ENCODE results near the gene CELF6.

CELF6 gene

GRCh38 chr15:72306211-72306785 lies 13.7 kb downstream of the CELF6 start:
- peak; percentile 72 to 85 for DNase-seq (ENCODE audit: low read depth in 1 of 2, low spot score in 1 of 2)
- no peaks in the 10 kb centered on the region for H3K27me3 ChIP-seq (ENCODE audit: insufficient read depth, poor library complexity, severe bottlenecking)
- TF ChIP-seq GABPA (IDR thresholded peaks at IDR 0.05; ENCODE audit: low read depth) (no peak), CTCF (IDR thresholded peaks at IDR 0.05; ENCODE audit: insufficient read depth, low read length) (no peak), REST (IDR thresholded peaks at IDR 0.05; ENCODE audit: insufficient replicate concordance, low read depth) (no peak), POLR2AphosphoS5 (IDR thresholded peaks at IDR 0.05; ENCODE audit: low read depth) (no peak), SPI1 (IDR thresholded peaks at IDR 0.05; ENCODE audit: borderline replicate concordance, low read depth) (no peak)

GRCh38 chr15:72304596-72304995 lies 15.4 kb downstream of the CELF6 start:
- no peak overlapping the region for H3K27ac ChIP-seq (replicated peaks)
- DNase-seq (ENCODE audit: low read depth in 1 of 2, low spot score in 1 of 2): no peak
- TF ChIP-seq SPI1 (IDR thresholded peaks at IDR 0.05; ENCODE audit: borderline replicate concordance, low read depth) (no peak), POLR2AphosphoS5 (IDR thresholded peaks at IDR 0.05; ENCODE audit: low read depth) (no peak), REST (IDR thresholded peaks at IDR 0.05; ENCODE audit: insufficient replicate concordance, low read depth) (no peak), CTCF (IDR thresholded peaks at IDR 0.05; ENCODE audit: insufficient read depth, low read length) (no peak), GABPA (IDR thresholded peaks at IDR 0.05; ENCODE audit: low read depth) (no peak)
- no peak overlapping the region for H3K4me3 ChIP-seq (replicated peaks; ENCODE audit: insufficient read depth, low read length)
- H3K27me3 ChIP-seq (ENCODE audit: insufficient read depth, poor library complexity, severe bottlenecking): no peaks in the 10 kb centered on the region

More at GRCh38 chr15:72306211-72306785, 13.7 kb downstream of the CELF6 start:
- Histone ChIP-seq H3K27ac (replicated peaks) (no peak overlapping the region), H3K4me3 (replicated peaks; ENCODE audit: insufficient read depth, low read length) (no peak overlapping the region)

- no peak for DNase-seq (ENCODE audit: low read depth in 1 of 2, low spot score in 1 of 2)
- no peak for TF ChIP-seq SPI1 (IDR thresholded peaks at IDR 0.05; ENCODE audit: borderline replicate concordance, low read depth)
- no peak for TF ChIP-seq POLR2AphosphoS5 (IDR thresholded peaks at IDR 0.05; ENCODE audit: low read depth)
- no peak for TF ChIP-seq CTCF (IDR thresholded peaks at IDR 0.05; ENCODE audit: insufficient read depth, low read length)
- no peak overlapping the region for H3K27ac ChIP-seq (replicated peaks)
Observed at GRCh38 chr15:72302955-72303354, 17.0 kb downstream of the CELF6 start.

More at GRCh38 chr15:72302955-72303354, 17.0 kb downstream of the CELF6 start:
- no peak overlapping the region for H3K4me3 ChIP-seq (replicated peaks; ENCODE audit: insufficient read depth, low read length)
- H3K27me3 ChIP-seq (ENCODE audit: insufficient read depth, poor library complexity, severe bottlenecking): no peaks in the 10 kb centered on the region
